Chondrocyte (in vitro differentiated cells): ENCODE results near the gene CRHR2. TPM values are rescaled to one million over a fixed set of nuclear protein-coding genes. Genes with fewer than 3 reads are reported as not detected.
"Not testable (repeated sequence)": the region's sequence is repeated elsewhere in the genome, so short reads cannot be mapped to it uniquely, and the experiment has no call there.

Experiments used
- DNase-seq: peaks from one replicate; pipeline ENCODE4 v3.0.0; 2021; ENCODE audit warnings: mixed read lengths, low spot score
- H3K27ac Mint-ChIP-seq: one replicate; pipeline ENCODE4 v1.8.0; 2021; ENCODE audit warnings: mild to moderate bottlenecking, moderate library complexity, mixed read lengths; ENCODE audit not compliant: unreplicated experiment
- H3K27me3 Mint-ChIP-seq: 2 replicates; pipeline ENCODE4 v1.8.0; 2021; ENCODE audit warnings: low read depth, mixed read lengths
- H3K36me3 Mint-ChIP-seq: 2 replicates; pipeline ENCODE4 v1.8.0; 2021; ENCODE audit warnings: low read depth, mixed read lengths
- H3K4me1 Mint-ChIP-seq: 2 replicates; pipeline ENCODE4 v1.8.0; 2021; ENCODE audit warnings: low read depth, mild to moderate bottlenecking, mixed read lengths
- H3K4me3 Mint-ChIP-seq: one replicate; pipeline ENCODE4 v1.8.0; 2021; ENCODE audit warnings: mild to moderate bottlenecking, moderate library complexity, mixed read lengths; ENCODE audit not compliant: unreplicated experiment
- H3K9me3 Mint-ChIP-seq: 2 replicates; pipeline ENCODE4 v1.8.0; 2021; ENCODE audit warnings: low read depth, mixed read lengths
- CTCF ChIP-seq: fragments of 200-600 bp; sonication (generic); IDR thresholded peaks from 2 replicates; pipeline ENCODE4 v1.5.0; 2021; ENCODE audit warnings: antibody characterized with exemption, mild to moderate bottlenecking, moderate library complexity
- total RNA-seq: library from RNA; stranded (reverse); gene quantifications from 3 replicates; pipeline ENCODE4 v1.2.1, GENCODE V29; 2021

CRHR2 gene
- total RNA-seq, 1 donor from 2014 or later: not detected

- peaks cover 21% of the 10 kb centered on the region for H3K36me3 Mint-ChIP-seq
- no peak overlapping the region for H3K4me3 Mint-ChIP-seq
- H3K27me3 Mint-ChIP-seq: no peaks in the 10 kb centered on the region
- TF ChIP-seq CTCF: no peak
- no peaks in the 10 kb centered on the region for H3K4me1 Mint-ChIP-seq
- peak overlapping the region; percentile 61 for H3K27ac Mint-ChIP-seq
- H3K9me3 Mint-ChIP-seq: no peaks in the 10 kb centered on the region
- DNase-seq: no peak
Observed at GRCh38 chr7:30647589-30648364, 34.5 kb downstream of the CRHR2 start.

GRCh38 chr7:30646154-30646553, 36.1 kb downstream of the CRHR2 start:
- H3K27me3 Mint-ChIP-seq: no peaks in the 10 kb centered on the region
- TF ChIP-seq CTCF: no peak
- H3K4me3 Mint-ChIP-seq: no peak overlapping the region
- H3K27ac Mint-ChIP-seq: no peak overlapping the region
- peaks cover 21% of the 10 kb centered on the region for H3K36me3 Mint-ChIP-seq
- no peaks in the 10 kb centered on the region for H3K9me3 Mint-ChIP-seq
- H3K4me1 Mint-ChIP-seq: no peaks in the 10 kb centered on the region
- peak; percentile 55 for DNase-seq

GRCh38 chr7:30645661-30646060, 36.6 kb downstream of the CRHR2 start:
- TF ChIP-seq CTCF: no peak
- H3K27me3 Mint-ChIP-seq: no peaks in the 10 kb centered on the region
- H3K4me3 Mint-ChIP-seq: no peak overlapping the region
- no peak overlapping the region for H3K27ac Mint-ChIP-seq
- H3K4me1 Mint-ChIP-seq: no peaks in the 10 kb centered on the region
- DNase-seq: no peak
- no peaks in the 10 kb centered on the region for H3K9me3 Mint-ChIP-seq
- peaks cover 21% of the 10 kb centered on the region for H3K36me3 Mint-ChIP-seq

- no peaks in the 10 kb centered on the region for H3K4me1 Mint-ChIP-seq
- no peak for TF ChIP-seq CTCF
- no peaks in the 10 kb centered on the region for H3K27me3 Mint-ChIP-seq
- no peak overlapping the region for H3K4me3 Mint-ChIP-seq
- H3K36me3 Mint-ChIP-seq: peaks cover 21% of the 10 kb centered on the region
- no peak for DNase-seq
- no peak overlapping the region for H3K27ac Mint-ChIP-seq
- H3K9me3 Mint-ChIP-seq: no peaks in the 10 kb centered on the region
Observed at GRCh38 chr7:30644286-30644955, 37.8 kb downstream of the CRHR2 start.

GRCh38 chr7:30642789-30643188, 39.5 kb downstream of the CRHR2 start:
- H3K27ac Mint-ChIP-seq: no peak overlapping the region
- no peaks in the 10 kb centered on the region for H3K9me3 Mint-ChIP-seq
- no peaks in the 10 kb centered on the region for H3K4me1 Mint-ChIP-seq
- H3K4me3 Mint-ChIP-seq: no peak overlapping the region
- TF ChIP-seq CTCF: no peak
- H3K27me3 Mint-ChIP-seq: no peaks in the 10 kb centered on the region
- H3K36me3 Mint-ChIP-seq: peaks cover 21% of the 10 kb centered on the region
- DNase-seq: no peak

- H3K27me3 Mint-ChIP-seq, H3K4me1 Mint-ChIP-seq, H3K9me3 Mint-ChIP-seq, H3K4me3 Mint-ChIP-seq, H3K27ac Mint-ChIP-seq, DNase-seq: not testable (repeated sequence)
- peaks cover 20% of the 10 kb centered on the region for H3K36me3 Mint-ChIP-seq
Observed at GRCh38 chr7:30642322-30642721, 39.9 kb downstream of the CRHR2 start.
